Endothelial cell (in vitro differentiated cells): Measurements from ENCODE around the gene PMS1. TPM values are rescaled to one million over a fixed set of nuclear protein-coding genes. Genes with fewer than 3 reads are reported as not detected.

Experiments used
- DNase-seq: peaks from one replicate; pipeline ENCODE4 v3.0.0; 2021; ENCODE audit warnings: low spot score
- H3K27ac Mint-ChIP-seq: one replicate; pipeline ENCODE4 v1.8.0; 2021; ENCODE audit warnings: mixed read lengths, inconsistent platforms; ENCODE audit not compliant: unreplicated experiment
- H3K27me3 Mint-ChIP-seq: one replicate; pipeline ENCODE4 v1.8.0; 2021; ENCODE audit warnings: mild to moderate bottlenecking, moderate library complexity, mixed read lengths, inconsistent platforms; ENCODE audit not compliant: unreplicated experiment
- H3K36me3 Mint-ChIP-seq: one replicate; pipeline ENCODE4 v1.8.0; 2021; ENCODE audit warnings: mild to moderate bottlenecking, low read depth, mixed read lengths, inconsistent platforms; ENCODE audit not compliant: unreplicated experiment
- H3K4me1 Mint-ChIP-seq: one replicate; pipeline ENCODE4 v1.8.0; 2021; ENCODE audit warnings: mild to moderate bottlenecking, mixed read lengths, inconsistent platforms; ENCODE audit not compliant: unreplicated experiment
- H3K4me3 Mint-ChIP-seq: one replicate; pipeline ENCODE4 v1.8.0; 2021; ENCODE audit warnings: mild to moderate bottlenecking, mixed read lengths, inconsistent platforms; ENCODE audit not compliant: unreplicated experiment
- H3K9me3 Mint-ChIP-seq: one replicate; pipeline ENCODE4 v1.8.0; 2021; ENCODE audit warnings: mixed read lengths, inconsistent platforms; ENCODE audit not compliant: unreplicated experiment
- CTCF ChIP-seq: fragments of 200-600 bp; sonication (generic); IDR thresholded peaks from one replicate; pipeline ENCODE4 v1.5.0; 2021; ENCODE audit warnings: antibody characterized with exemption; ENCODE audit not compliant: unreplicated experiment
- total RNA-seq: library from RNA; stranded (reverse); fragmentation: NEBNext Ultra II Directional; extraction: Animal tissue kit (Norgen Biotek cat#: 25700); gene quantifications from one replicate; pipeline ENCODE4 v1.2.1, GENCODE V29; 2021; ENCODE audit not compliant: unreplicated experiment

PMS1 gene
- total RNA-seq, 1 donor from 2014 or later = 36.0 TPM

GRCh38 chr2:189860161-189860560 lies 75.9 kb downstream of the PMS1 start:
- no peak overlapping the region for H3K4me3 Mint-ChIP-seq
- H3K4me1 Mint-ChIP-seq = peaks cover 8% of the 10 kb centered on the region
- peaks cover 1% of the 10 kb centered on the region for H3K27me3 Mint-ChIP-seq
- no peak for DNase-seq
- no peaks in the 10 kb centered on the region for H3K36me3 Mint-ChIP-seq
- H3K27ac Mint-ChIP-seq = no peak overlapping the region
- H3K9me3 Mint-ChIP-seq = no peaks in the 10 kb centered on the region
- TF ChIP-seq CTCF = no peak

GRCh38 chr2:189862751-189863150 lies 78.5 kb downstream of the PMS1 start:
- no peak overlapping the region for H3K4me3 Mint-ChIP-seq
- DNase-seq = no peak
- H3K27ac Mint-ChIP-seq = no peak overlapping the region
- H3K9me3 Mint-ChIP-seq = no peaks in the 10 kb centered on the region
- no peak for TF ChIP-seq CTCF
- H3K27me3 Mint-ChIP-seq = peaks cover 1% of the 10 kb centered on the region
- no peaks in the 10 kb centered on the region for H3K36me3 Mint-ChIP-seq
- peaks cover 4% of the 10 kb centered on the region for H3K4me1 Mint-ChIP-seq

- Mint-ChIP-seq H3K27me3 (peaks cover 1% of the 10 kb centered on the region), H3K27ac (no peak overlapping the region), H3K4me1 (no peaks in the 10 kb centered on the region), H3K36me3 (no peaks in the 10 kb centered on the region), H3K9me3 (no peaks in the 10 kb centered on the region), H3K4me3 (no peak overlapping the region)
- no peak for TF ChIP-seq CTCF
- no peak for DNase-seq
Measured at GRCh38 chr2:189865826-189866225, 81.6 kb downstream of the PMS1 start.

- Mint-ChIP-seq H3K9me3 (no peaks in the 10 kb centered on the region), H3K27ac (no peak overlapping the region), H3K4me3 (no peak overlapping the region), H3K36me3 (no peaks in the 10 kb centered on the region), H3K27me3 (peaks cover 1% of the 10 kb centered on the region), H3K4me1 (no peaks in the 10 kb centered on the region)
- no peak for DNase-seq
- no peak for TF ChIP-seq CTCF
Measured at GRCh38 chr2:189866296-189866695, 82.0 kb downstream of the PMS1 start.

- TF ChIP-seq CTCF = no peak
- no peaks in the 10 kb centered on the region for H3K36me3 Mint-ChIP-seq
- H3K4me1 Mint-ChIP-seq = no peaks in the 10 kb centered on the region
- no peaks in the 10 kb centered on the region for H3K27me3 Mint-ChIP-seq
- no peak for DNase-seq
- H3K27ac Mint-ChIP-seq = no peak overlapping the region
- H3K4me3 Mint-ChIP-seq = no peak overlapping the region
- no peaks in the 10 kb centered on the region for H3K9me3 Mint-ChIP-seq
Measured at GRCh38 chr2:189868896-189869295, 84.6 kb downstream of the PMS1 start.
